HCT116 (cell line): Measurements from ENCODE around the gene THSD7A. TPM values are rescaled to one million over a fixed set of nuclear protein-coding genes. Genes with fewer than 3 reads are reported as not detected.

Source experiments
- ATAC-seq: fragments of 200-7000 bp; cut with Tn5 transposase; 2 replicates; pipeline ENCODE4 v1.9.1; 2020; ENCODE audit warnings: mild to moderate bottlenecking, moderate library complexity
- BruUV-seq: library from RNA; stranded (reverse); fragments of 400-500 nt; replicated peaks from 2 replicates; lab custom pipeline; 2021; lab: Mats Ljungman, UMichigan
- CTCF ChIA-PET: fragments of 300-600 bp; sonication (Branson Sonifier 250); formaldehyde crosslinking; loops from one replicate; lab custom pipeline; 2021; ENCODE audit warnings: antibody characterized with exemption; lab: Charles Lee
- POLR2A ChIA-PET: fragments of 300-600, 350-600 bp; sonication (Branson Sonifier 250); formaldehyde crosslinking; loops from one replicate; lab custom pipeline; 2021; ENCODE audit warnings: antibody characterized with exemption; lab: Charles Lee
- RAD21 ChIA-PET, 2 experiments: fragments of 300-600 bp; sonication (Branson Sonifier 250); formaldehyde crosslinking; loops; one replicate each; lab custom pipeline; 2023; ENCODE audit warnings: low total read pairs in 2 of 2; ENCODE audit not compliant: uncharacterized antibody in 2 of 2, unreplicated experiment in 2 of 2, low non-redundant PET in 1 of 2; lab: Charles Lee
- DNase-seq: peaks from one replicate; pipeline ENCODE4 v3.0.0-alpha.2; 2010; ENCODE audit warnings: low read depth, low spot score
- H2AFZ ChIP-seq: fragments of 200-600 bp; shearing (Covaris generic), sonication (generic); 2 replicates; pipeline ENCODE4 v1.6.1; 2017; ENCODE audit warnings: low read depth, mixed run types, mixed read lengths, antibody characterized with exemption, low read length; ENCODE audit not compliant: poor library complexity, severe bottlenecking
- H3K27ac ChIP-seq: 2 replicates; pipeline ENCODE4 v1.5.1; 2012; ENCODE audit warnings: low read depth, low read length
- H3K27me3 ChIP-seq: fragments of 200-600 bp; sonication (generic); 2 replicates; pipeline ENCODE4 v1.6.1; 2016; ENCODE audit warnings: mixed run types, low read length, mixed read lengths; ENCODE audit not compliant: insufficient read depth
- H3K36me3 ChIP-seq, 2 experiments: fragments of 200-500 bp in 1 of 2; fragments of 200-600 bp in 1 of 2; sonication (Bioruptor generic) in 1 of 2; sonication (generic) in 1 of 2; 2 replicates each; pipeline versions ENCODE4 v1.5.1 to v1.6.1; 2014 to 2016; ENCODE audit warnings: low read length in 2 of 2, inconsistent platforms in 1 of 2, mixed read lengths in 1 of 2, mixed run types in 1 of 2; ENCODE audit not compliant: insufficient read depth in 2 of 2, control insufficient read depth in 1 of 2
- H3K4me1 ChIP-seq, 2 experiments: fragments of 200-600 bp in 1 of 2; sonication (generic) in 1 of 2; 2 replicates each; pipeline versions ENCODE4 v1.5.1 to v1.6.1; 2012 to 2017; ENCODE audit warnings: low read length in 2 of 2, inconsistent platforms in 1 of 2, mild to moderate bottlenecking in 1 of 2, mixed read lengths in 1 of 2, mixed run types in 1 of 2, moderate library complexity in 1 of 2; ENCODE audit not compliant: insufficient read depth in 2 of 2, control insufficient read depth in 1 of 2
- H3K4me2 ChIP-seq: fragments of 200-600 bp; sonication (generic); 2 replicates; pipeline ENCODE4 v1.6.1; 2017; ENCODE audit warnings: mixed run types, low read length, mixed read lengths
- H3K4me3 ChIP-seq, 2 experiments: fragments of 200-600 bp in 1 of 2; sonication (generic) in 1 of 2; replicated peaks in 1 of 2; 2 replicates each; pipeline ENCODE4 v1.5.1; 2011 to 2016; ENCODE audit warnings: low read length in 2 of 2, control low read depth in 1 of 2, low read depth in 1 of 2, mild to moderate bottlenecking in 1 of 2, mixed read lengths in 1 of 2, mixed run types in 1 of 2
- H3K79me2 ChIP-seq: fragments of 200-600 bp; sonication (generic); 2 replicates; pipeline ENCODE4 v1.6.1; 2017; ENCODE audit warnings: mild to moderate bottlenecking, mixed run types, low read length, moderate library complexity, mixed read lengths; ENCODE audit not compliant: insufficient read depth
- H3K9ac ChIP-seq: fragments of 200-600 bp; sonication (generic); 2 replicates; pipeline ENCODE4 v1.6.1; 2016; ENCODE audit warnings: low read length, mixed read lengths
- H3K9me2 ChIP-seq: fragments of 200-600 bp; sonication (generic), shearing (Covaris generic); 2 replicates; pipeline ENCODE4 v1.6.1; 2017; ENCODE audit warnings: mixed run types, mild to moderate bottlenecking, moderate library complexity; ENCODE audit not compliant: insufficient read depth
- H3K9me3 ChIP-seq, 2 experiments: fragments of 200-500 bp in 1 of 2; fragments of 200-600 bp in 1 of 2; sonication (Bioruptor generic) in 1 of 2; sonication (generic) in 1 of 2; 2 replicates each; pipeline ENCODE4 v1.6.1; 2014 to 2017; ENCODE audit warnings: low read length in 2 of 2, mixed read lengths in 2 of 2, inconsistent platforms in 1 of 2, low read depth in 1 of 2, mild to moderate bottlenecking in 1 of 2, mixed run types in 1 of 2, moderate library complexity in 1 of 2; ENCODE audit not compliant: control insufficient read depth in 1 of 2, insufficient read depth in 1 of 2
- H4K20me1 ChIP-seq: fragments of 200-600 bp; sonication (generic), shearing (Covaris generic); 2 replicates; pipeline ENCODE4 v1.6.1; 2017; ENCODE audit warnings: mixed run types, mild to moderate bottlenecking, moderate library complexity; ENCODE audit not compliant: insufficient read depth
- ATF3 ChIP-seq: IDR thresholded peaks from 2 replicates; pipeline ENCODE4 v1.6.1; 2012
- CBX3 ChIP-seq: IDR thresholded peaks from 2 replicates; pipeline ENCODE4 v1.6.1; 2012; ENCODE audit warnings: low read depth
- ELF1 ChIP-seq: IDR thresholded peaks from 2 replicates; pipeline ENCODE4 v1.6.1; 2012; ENCODE audit warnings: low read depth, borderline replicate concordance
- EZH2 ChIP-seq: fragments of 200-600 bp; sonication (generic); IDR thresholded peaks from 2 replicates; pipeline ENCODE4 v1.6.1; 2017; ENCODE audit warnings: antibody characterized with exemption, mixed run types
- JUND ChIP-seq: IDR thresholded peaks from 2 replicates; pipeline ENCODE4 v1.6.1; 2012
- POLR2A ChIP-seq: IDR thresholded peaks from 2 replicates; pipeline ENCODE4 v1.7.0; 2011; ENCODE audit warnings: borderline replicate concordance; ENCODE audit not compliant: insufficient read depth, insufficient read length; ENCODE audit errors: extremely low read depth
- POLR2AphosphoS5 ChIP-seq: IDR thresholded peaks from 2 replicates; pipeline ENCODE4 v1.6.1; 2011; ENCODE audit warnings: mild to moderate bottlenecking, low read depth, low read length, moderate library complexity
- REST ChIP-seq: IDR thresholded peaks from 2 replicates; pipeline ENCODE4 v1.6.1; 2012; ENCODE audit warnings: low read depth
- ZBTB33 ChIP-seq: IDR thresholded peaks from 2 replicates; pipeline ENCODE4 v1.6.1; 2011; ENCODE audit warnings: mild to moderate bottlenecking, low read length, moderate library complexity; ENCODE audit not compliant: insufficient replicate concordance; ENCODE audit errors: extremely low read depth
- ZFX ChIP-seq: fragments of 450-650 bp; IDR thresholded peaks from 2 replicates; pipeline ENCODE4 v1.6.1; 2017
- intact Hi-C: fragments of 100-400 bp; cut with micrococcal nuclease; formaldehyde crosslinking; loops from 2 replicates; pipeline ENCODE4 v1.10.0; 2022
- total RNA-seq: library from RNA; stranded (reverse); gene quantifications from one replicate; pipeline ENCODE4 v1.2.1, GENCODE V29; 2021; ENCODE audit not compliant: unreplicated experiment

THSD7A gene
- total RNA-seq, 1 experiment from 2014 or later: 0.05 TPM

GRCh38 chr7:11478426-11478825 is 353.6 kb downstream of the THSD7A start:
- no peak for ATAC-seq
- ChIA-PET POLR2A (no interaction called here), CTCF (no interaction called here), RAD21 (no interaction called here)
- Histone ChIP-seq H2AFZ (no peak overlapping the region), H3K36me3 (no peaks in the 10 kb centered on the region), H3K9me2 (no peaks in the 10 kb centered on the region), H3K9ac (no peak overlapping the region), H3K4me2 (no peak overlapping the region), H4K20me1 (no peaks in the 10 kb centered on the region), H3K27me3 (no peaks in the 10 kb centered on the region), H3K9me3 (no peaks in the 10 kb centered on the region), H3K4me1 (no peaks in the 10 kb centered on the region), H3K27ac (no peak overlapping the region), H3K79me2 (no peaks in the 10 kb centered on the region), H3K4me3 (no peak overlapping the region)
- intact Hi-C loops: no loop called here
- DNase-seq: no peak
- BruUV-seq: no TSS peak
- TF ChIP-seq ZFX (no peak), CBX3 (no peak), REST (no peak), POLR2AphosphoS5 (no peak), POLR2A (no peak), JUND (no peak), ZBTB33 (no peak), ATF3 (no peak), EZH2 (no peak), ELF1 (no peak)
